ENCODE data around the gene FMN1.
"Not testable (repeated sequence)": the region's sequence is repeated elsewhere in the genome, so short reads cannot be mapped to it uniquely, and the experiment has no call there.

Gene FMN1

GRCh38 chr15:33089878-33090757, 104.4 kb downstream of the FMN1 start:
- DNase-seq (ENCODE audit: low spot score) = no peak

- no peak for DNase-seq (ENCODE audit: low spot score)
These were observed 105.2 kb downstream of the FMN1 start for GRCh38 chr15:33089165-33089877.

- no peak for DNase-seq (ENCODE audit: low spot score)
These were observed 107.9 kb downstream of the FMN1 start for GRCh38 chr15:33086500-33087121.

DNA sequence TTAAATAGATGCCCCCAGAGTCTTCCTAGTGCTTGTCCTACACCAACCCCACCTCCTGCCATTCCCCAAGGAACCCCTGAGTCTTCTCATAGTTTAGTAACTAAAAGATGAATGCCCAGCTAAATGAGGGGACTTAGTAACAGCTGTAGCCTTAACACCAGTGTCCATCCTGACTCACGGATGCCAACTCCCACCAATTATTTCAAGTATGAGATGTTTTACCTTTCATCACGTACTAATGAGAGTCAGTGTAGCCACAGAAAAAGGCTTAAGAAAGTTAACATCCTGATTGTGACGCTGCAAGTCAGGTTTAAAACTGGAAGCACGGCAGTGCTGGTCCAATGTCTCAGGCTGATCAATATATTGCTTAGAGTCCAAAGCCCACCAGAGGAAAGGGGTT, 109.9 kb downstream of the FMN1 start:
- no peak for DNase-seq (ENCODE audit: low spot score)

DNA sequence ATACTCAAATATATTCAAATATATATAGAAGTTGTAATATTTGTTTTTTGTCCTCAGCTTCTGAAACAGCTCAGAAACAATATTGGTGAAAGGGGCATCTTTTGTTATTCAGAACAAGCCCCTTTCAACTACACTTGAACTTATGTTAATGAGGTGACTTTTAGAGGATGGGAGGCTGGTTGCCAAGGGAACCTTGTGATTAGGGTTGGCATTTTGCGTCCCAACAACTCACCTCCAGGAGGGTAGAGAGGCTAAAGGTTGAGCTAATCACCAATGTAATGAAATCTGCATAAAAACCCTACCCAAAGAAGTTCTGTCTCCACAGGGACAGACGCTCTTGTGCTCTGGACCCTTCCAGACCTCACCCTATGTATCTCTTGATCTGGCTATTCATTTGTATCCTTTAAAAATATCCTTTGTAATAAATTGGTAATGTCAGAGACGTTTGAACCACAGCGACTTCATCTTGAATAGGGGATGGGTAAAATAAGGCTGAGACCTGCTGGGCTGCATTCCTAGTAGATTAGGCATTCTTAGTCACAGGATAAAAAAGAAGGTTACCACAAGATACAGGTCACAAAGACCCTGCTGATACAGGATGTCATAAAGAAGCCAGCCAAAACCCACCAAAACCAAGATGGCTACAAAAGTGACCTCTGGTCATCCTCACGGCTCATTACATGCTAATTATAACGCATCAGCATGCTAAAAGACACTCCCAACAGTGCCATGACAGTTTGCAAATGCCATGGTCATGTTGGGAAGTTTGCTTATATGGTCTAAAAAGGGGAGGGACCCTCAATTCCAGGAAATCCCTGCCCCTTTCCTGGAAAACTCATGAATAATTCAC, 111.1 kb downstream of the FMN1 start:
- DNase-seq (ENCODE audit: low spot score) = no peak

- no peak for DNase-seq (ENCODE audit: low spot score)
These were observed 114.5 kb downstream of the FMN1 start for GRCh38 chr15:33080006-33080405.

DNA sequence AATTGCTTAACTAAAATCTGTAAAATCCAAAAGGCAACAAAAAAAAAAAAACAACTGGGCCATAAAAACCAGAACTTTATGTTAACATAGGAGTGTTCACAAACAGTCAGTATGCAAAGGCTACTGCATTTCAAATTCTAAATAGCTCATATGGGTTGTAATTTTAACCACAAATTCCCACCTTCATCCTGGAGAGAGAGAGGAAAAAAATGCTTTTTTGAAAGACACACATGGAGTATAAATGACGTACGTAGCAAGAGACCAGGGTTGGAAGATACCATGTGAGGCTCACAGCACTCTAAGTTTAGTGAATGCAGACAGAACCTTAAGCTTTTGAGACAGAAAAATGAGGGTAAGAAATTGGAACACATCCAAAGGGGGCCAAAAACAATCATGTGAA, 115.9 kb downstream of the FMN1 start:
- no peak for DNase-seq (ENCODE audit: low spot score)

DNA sequence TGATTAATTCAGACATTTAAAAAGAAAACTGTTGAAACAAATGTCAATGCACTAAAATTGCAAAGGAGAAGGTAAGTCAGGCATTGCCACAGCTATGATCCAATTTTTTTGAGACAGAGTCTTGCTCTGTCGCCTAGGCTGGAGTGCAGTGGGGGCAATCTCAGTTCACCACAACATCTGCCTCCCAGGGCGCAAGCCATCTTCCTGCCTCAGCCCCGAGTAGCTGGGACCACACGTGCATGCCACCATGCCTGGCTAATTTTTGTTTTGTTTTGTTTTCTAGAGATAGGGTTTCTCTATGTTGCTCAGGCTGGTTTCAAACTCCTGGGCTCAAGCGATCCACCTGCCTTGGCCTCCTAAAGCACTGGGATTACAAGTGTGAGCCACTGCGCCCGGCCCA, 117.6 kb downstream of the FMN1 start:
- DNase-seq (ENCODE audit: low spot score) = no peak

GRCh38 chr15:33074942-33075341, 119.6 kb downstream of the FMN1 start:
- no peak for DNase-seq (ENCODE audit: low spot score)

GRCh38 chr15:33074212-33074611, 120.3 kb downstream of the FMN1 start:
- no peak for DNase-seq (ENCODE audit: low spot score)

DNA sequence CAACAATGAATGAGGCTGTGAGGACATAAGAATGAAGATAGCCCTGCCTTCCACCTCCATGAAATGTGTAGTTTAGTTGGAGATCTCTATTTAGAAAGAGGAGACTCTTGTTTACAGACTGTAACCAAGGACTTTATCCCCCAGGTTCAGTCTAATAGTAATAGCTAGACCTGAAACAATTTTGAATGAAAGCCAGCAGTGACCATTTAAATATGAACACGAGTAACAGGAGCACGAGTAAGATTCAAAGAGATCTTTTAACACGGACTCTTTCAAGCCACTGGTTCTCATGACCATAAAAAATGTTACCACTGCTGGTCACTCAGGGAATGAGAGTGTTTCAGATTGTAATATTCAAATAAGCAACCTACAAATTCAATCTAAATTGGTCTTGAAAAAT, 123.1 kb downstream of the FMN1 start:
- no peak for DNase-seq (ENCODE audit: low spot score)

DNA sequence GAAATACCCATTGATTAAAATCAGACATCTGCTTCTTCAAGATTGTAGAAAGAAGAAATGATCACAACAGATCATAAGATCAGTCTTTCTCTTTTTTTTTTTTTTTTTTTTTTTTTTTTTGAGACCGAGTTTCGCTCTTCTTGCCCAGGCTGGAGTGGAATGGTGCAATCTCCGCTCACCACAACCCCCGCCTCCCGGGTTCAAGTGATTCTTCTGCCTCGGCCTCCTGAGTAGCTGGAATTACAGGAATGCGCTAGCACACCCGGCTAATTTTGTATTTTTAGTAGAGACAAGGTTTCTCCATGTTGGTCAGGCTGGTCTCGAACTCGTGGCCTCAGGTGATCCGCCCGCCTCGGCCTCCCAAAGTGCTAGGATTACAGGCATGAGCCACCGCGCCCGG, 124.6 kb downstream of the FMN1 start:
- DNase-seq (ENCODE audit: low spot score) = not testable (repeated sequence)

DNA sequence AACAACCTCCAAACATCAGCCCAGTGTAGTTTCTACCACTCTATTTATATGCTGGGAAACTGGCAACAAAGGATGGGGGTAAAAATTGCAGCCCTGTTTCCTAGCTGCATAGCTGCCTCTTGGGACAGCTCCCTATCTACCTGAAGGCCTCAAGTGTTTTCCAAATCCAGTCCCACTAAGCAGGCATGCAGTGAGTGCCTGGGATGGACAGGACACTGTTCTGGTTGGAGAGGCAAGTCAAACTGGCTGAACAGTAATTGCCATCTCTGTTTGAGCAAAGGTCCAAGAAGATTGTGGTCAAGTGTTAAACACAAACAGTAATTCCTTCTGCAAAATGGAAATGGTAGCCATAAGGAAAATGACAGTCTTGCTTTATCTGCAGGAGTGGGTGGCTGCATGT, 125.4 kb downstream of the FMN1 start:
- DNase-seq (ENCODE audit: low spot score) = no peak

GRCh38 chr15:33068511-33068990, 126.0 kb downstream of the FMN1 start:
- no peak for DNase-seq (ENCODE audit: low spot score)

- DNase-seq (ENCODE audit: low spot score) = no peak
These were observed 126.5 kb downstream of the FMN1 start for GRCh38 chr15:33068007-33068481.

DNA sequence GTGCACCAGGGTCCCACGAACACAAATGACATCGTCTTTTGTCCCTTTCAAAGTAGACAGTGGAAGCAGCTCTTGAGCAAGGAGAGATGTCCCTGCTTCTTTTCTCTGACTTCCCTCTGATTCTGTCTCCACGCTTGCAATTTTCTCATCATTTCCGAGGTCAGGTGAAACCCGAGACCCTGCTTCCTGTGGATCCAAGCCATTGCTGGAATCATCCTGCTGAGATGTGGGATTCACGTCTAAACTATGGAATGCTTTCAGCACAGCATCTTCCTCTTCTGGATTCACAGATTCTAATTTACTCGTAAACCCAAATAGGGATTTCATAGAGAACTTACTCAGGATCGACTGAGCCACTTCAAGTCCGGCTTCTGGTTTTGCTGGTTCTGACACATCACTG, 127.1 kb downstream of the FMN1 start:
- peak; percentile 40 for DNase-seq (ENCODE audit: low spot score)

GRCh38 chr15:33066584-33066983, 127.9 kb downstream of the FMN1 start:
- DNase-seq (ENCODE audit: low spot score) = no peak

GRCh38 chr15:33064878-33065277, 129.6 kb downstream of the FMN1 start:
- DNase-seq (ENCODE audit: low spot score) = peak; percentile 58

- DNase-seq (ENCODE audit: low spot score) = no peak
These were observed 135.3 kb downstream of the FMN1 start for GRCh38 chr15:33059184-33059583.

- no peak for DNase-seq (ENCODE audit: low spot score)
These were observed 136.7 kb downstream of the FMN1 start for GRCh38 chr15:33057845-33058244.

DNA sequence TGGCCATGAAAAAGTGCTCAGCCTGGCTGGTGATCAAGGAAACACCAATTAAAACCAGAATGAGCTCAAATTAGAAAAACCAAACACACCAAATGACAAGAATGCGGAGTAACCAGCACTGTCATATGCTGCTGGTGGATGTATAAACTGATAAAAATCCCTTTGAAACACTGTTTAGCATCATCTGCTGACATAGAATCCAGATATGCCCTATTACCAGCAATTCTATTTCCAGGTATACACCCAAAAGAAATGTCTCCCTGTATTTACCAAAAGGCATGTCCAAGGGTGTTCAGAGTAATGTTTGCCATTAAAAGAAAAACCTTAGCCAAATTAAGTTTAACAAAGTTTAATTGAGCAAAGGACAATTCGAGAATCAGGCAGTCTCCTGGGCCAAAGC, 138.6 kb downstream of the FMN1 start:
- DNase-seq (ENCODE audit: low spot score) = no peak

GRCh38 chr15:33051528-33051927, 143.0 kb downstream of the FMN1 start:
- DNase-seq (ENCODE audit: low spot score) = no peak

Measured in hepatic stellate cell (primary cell).